ELR (cell line): ENCODE data around the gene VPS35L.

Experiments used
- DNase-seq: peaks from one replicate; pipeline ENCODE4 v3.0.0-alpha.2; 2015; ENCODE audit warnings: low read depth

VPS35L gene, protein sequence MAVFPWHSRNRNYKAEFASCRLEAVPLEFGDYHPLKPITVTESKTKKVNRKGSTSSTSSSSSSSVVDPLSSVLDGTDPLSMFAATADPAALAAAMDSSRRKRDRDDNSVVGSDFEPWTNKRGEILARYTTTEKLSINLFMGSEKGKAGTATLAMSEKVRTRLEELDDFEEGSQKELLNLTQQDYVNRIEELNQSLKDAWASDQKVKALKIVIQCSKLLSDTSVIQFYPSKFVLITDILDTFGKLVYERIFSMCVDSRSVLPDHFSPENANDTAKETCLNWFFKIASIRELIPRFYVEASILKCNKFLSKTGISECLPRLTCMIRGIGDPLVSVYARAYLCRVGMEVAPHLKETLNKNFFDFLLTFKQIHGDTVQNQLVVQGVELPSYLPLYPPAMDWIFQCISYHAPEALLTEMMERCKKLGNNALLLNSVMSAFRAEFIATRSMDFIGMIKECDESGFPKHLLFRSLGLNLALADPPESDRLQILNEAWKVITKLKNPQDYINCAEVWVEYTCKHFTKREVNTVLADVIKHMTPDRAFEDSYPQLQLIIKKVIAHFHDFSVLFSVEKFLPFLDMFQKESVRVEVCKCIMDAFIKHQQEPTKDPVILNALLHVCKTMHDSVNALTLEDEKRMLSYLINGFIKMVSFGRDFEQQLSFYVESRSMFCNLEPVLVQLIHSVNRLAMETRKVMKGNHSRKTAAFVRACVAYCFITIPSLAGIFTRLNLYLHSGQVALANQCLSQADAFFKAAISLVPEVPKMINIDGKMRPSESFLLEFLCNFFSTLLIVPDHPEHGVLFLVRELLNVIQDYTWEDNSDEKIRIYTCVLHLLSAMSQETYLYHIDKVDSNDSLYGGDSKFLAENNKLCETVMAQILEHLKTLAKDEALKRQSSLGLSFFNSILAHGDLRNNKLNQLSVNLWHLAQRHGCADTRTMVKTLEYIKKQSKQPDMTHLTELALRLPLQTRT

DNA sequence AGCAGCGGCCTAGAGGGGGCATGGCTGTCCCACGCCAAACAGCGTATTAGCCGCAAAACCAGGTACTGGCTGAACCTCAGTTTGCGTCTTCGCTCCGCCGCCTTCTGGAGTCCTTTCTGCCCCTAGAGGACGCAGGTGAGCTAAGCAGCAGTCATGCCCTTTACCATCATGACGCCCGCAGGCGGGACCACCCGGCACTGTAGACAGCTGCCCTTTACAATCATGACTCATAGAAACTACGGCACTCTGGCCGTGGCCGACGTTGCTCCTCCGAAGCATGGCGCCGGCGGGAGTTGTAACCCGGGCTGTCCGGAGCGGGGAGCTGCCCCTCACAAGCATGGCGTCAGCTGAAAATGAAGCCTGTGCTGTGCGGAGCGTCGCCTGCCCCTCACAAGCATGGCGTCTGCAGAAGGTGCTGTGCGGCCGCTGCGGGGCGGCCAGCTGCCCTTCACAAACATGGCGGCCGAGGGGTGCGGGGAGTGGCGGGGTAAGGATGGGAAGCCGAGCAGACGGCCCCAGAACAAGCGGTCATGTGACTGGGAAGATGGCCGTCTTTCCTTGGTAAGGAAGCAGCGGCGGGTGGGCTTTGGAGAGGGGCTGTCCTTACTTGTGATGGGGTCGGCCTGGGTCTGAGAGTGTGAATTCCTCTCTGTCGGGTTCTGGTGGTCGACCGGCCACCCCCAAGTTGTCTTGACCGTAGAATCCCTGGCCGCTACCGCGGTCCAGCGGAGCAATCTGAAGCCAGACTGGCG, at the start of gene VPS35L:
VPS35L (plus strand) TSS at position 518 of the 752 bp plus-strand sequence; CDS start at position 545, 27 bp downstream.
- DNase-seq = peak; percentile 97

GRCh38 chr16:19506965-19507364, 48.5 kb upstream of the VPS35L start:
- DNase-seq = no peak

GRCh38 chr16:19507867-19508266, 47.6 kb upstream of the VPS35L start:
- no peak for DNase-seq

GRCh38 chr16:19512297-19512696, 43.2 kb upstream of the VPS35L start:
- DNase-seq = no peak

- DNase-seq = no peak
Observed at GRCh38 chr16:19513377-19514053, 42.0 kb upstream of the VPS35L start.

- DNase-seq = peak; percentile 39
Observed at GRCh38 chr16:19515757-19516156, 39.7 kb upstream of the VPS35L start.

DNA sequence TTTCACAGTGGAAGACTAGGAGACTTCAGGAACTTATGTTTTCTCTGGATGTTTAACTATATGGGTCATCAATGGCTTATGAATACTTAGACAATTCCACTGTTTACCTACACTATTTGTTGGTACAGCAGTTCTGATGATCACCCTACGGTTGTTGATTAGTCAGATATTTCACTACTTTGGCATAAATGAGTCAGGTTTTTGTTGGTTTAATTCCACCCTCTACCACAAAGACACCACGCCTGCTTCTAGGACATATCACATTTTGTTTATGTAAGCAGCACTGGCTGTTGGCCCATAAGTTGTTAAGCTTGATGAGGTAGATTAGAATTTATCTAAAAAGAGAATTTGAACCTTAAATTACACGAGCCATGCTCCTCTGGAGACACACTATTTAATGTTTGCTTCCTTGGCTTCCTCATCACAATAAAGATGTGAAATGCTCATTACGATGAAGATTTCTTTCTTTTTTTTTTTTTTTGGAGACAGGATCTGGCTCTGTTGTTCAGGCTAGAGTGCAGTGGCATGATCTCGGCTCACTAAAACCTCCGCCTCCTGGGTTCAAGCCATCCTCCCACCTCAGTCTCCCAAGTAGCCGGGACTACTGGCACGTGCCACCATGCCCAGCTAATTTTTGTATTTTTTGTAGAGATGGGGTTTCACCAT, 37.9 kb upstream of the VPS35L start:
- DNase-seq = peak; percentile 78

GRCh38 chr16:19518388-19518787, 37.1 kb upstream of the VPS35L start:
- no peak for DNase-seq

DNA sequence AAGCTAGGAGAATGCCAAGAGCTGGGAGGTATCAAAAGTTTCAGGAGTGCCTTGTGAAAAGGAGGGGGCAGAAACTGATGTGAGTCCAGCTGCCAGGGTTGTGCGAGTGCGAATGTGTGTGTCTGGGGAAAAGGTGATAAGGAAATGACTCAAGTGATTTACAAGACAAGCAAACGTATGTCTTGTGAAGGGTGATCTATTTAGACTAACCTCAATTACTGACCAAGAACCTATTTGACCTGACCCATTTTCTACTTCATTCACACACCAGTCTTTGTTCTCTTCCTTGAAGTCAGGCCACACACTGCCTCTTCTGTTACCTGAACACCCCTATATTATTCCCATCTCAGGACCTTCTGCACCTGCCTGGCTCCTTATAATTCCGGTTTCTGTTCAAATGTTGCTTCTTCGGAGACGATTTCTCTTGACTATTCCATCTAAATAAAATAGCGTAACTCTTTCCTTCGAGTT, 34.6 kb upstream of the VPS35L start:
- peak; percentile 46 for DNase-seq

DNA sequence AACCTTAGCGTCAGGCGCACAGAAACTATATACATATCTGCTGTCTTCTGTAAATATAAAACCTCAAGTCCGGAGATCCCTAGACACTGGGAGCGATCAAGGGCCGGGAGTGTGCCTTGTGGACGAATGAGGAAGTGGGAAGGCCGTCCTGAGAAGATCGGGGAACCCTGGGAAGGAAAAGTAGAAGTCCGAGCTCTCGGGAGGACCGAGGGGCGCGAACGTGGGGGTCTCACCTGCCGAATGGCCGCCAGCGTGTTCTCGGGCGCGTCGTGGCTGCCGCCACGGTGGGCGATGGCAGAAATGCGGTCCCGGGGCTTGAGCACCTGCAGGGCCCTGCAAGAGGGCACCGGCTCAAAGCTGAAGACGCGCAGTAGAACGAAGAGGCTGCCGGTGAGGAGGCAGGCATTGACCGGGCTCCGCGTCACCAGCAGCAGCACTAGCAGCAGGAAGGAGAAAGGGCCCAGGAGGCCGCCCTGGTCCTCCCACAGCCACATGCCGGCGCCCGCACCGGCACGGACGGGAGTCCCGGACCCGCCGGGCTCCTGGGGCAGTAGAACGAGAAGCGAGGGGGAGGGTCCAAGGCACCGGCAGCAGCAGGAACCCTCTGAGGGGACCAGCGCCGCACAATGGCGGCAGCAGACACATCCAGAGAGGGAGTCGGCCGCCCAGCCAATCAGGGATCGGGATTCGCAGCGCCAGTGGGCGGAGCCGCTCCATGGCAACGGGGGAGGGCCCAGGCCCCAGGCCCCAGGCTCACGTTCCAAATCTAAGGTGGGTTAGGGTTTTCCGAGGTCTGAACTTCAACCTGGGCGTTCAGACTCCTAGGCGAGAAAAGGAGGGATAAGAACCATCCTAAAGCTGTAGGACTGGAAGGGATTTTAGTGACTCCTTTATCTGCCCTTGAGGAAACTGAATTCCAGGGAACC, 33.8 kb upstream of the VPS35L start, which contains the start of gene GDE1:
GDE1 (minus strand) TSS at position 628 of the 926 bp plus-strand sequence; CDS start at position 494, 134 bp downstream.
- peak; percentile 89 for DNase-seq

- no peak for DNase-seq
Observed at GRCh38 chr16:19522397-19522732, 33.1 kb upstream of the VPS35L start.

DNA sequence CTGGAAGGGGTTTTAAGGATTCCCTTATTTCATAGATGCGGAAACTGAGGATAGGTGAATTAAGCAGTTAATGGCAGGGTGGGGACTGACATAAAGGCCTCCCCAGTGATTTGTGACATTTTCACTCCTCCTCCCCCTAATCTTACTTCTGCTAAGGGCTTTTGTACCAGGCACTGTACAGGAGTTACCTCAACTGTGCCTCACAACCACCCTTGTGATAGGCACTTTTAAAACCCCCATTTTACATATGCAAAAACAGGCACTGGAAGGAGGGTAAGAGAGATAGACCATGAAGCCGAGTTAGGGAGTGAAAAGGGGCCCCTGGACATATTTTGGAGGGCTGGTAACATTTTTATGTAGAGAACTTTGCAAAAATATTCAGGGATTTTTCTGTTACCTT, 32.7 kb upstream of the VPS35L start:
- no peak for DNase-seq

DNA sequence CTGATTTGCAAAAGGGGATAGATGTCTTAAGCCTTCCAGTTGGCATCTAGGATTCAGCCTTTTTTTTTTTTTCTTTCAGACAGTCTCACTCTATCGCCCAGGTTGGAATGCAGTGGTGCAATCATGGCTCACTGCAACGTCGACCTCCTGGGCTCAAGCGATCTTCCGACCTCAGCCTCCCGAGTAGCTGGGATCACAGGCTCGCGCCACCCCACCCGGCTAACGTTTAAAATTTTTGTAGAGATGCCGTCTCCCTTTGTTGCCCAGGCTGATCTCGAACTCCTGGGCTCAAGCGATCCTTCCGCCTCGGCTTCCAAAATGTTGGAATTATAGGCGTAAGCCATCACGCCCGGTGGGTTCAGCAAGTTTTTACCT, 32.3 kb upstream of the VPS35L start:
- DNase-seq = no peak

GRCh38 chr16:19523559-19524355, 31.7 kb upstream of the VPS35L start, which contains the start of gene CCP110:
CCP110 (plus strand) TSS chr16:19523942; CDS start chr16:19527882, 3,940 bp downstream.
- peak; percentile 96 for DNase-seq

GRCh38 chr16:19524356-19524615, 31.2 kb upstream of the VPS35L start:
- DNase-seq = peak; percentile 12

DNA sequence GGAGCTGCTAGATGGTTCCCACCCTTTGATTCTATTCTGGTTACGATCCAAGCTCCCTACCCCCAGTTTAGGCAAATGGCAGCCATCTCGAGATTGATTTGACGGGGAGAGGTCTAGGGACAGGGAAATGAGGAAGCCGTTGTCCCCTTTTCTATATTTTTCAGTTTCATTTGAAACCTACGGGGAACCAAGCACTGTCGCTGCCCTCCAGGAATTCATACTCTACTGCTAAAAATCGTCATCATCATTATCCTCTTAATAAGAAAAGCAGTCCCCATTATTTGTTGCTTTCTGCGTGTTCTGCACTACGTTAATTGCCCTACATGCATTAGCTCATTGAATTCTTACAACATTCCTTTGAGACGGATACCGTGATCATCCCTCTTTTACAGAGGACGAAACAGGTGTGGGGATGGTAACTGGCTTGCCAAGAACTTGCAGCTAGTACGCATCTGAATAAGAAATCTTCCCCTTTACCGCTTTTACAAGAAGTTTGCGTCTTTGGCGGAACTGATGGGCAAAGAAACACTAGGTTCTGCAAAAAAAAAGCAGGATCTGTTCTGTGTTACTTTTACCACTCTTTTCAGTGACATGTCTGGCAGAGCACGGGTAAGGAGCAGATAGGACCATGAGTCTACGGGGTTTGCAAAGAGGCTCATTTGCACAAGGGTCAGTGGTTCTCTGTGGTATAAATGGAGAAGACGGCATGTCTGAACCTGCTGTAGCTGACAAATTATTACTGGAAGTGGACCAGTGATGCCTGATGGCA, 30.7 kb upstream of the VPS35L start:
- peak; percentile 28 for DNase-seq

DNA sequence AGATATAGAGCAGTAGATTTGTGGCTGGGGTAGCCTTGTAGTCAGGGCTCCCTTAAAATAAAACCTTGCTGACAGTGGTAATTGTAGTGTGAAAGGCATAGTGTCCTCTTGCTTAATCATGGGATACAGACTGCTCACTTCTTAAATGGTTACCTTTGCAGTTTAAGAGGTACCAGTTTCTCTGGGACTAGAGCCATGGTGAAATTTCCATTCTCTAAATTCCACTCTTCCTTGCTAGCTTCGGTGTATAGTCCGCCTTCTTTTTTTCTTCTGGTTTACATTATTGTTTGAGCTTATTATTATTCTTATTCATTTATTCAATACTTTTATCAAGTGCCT, 30.1 kb upstream of the VPS35L start:
- no peak for DNase-seq

DNA sequence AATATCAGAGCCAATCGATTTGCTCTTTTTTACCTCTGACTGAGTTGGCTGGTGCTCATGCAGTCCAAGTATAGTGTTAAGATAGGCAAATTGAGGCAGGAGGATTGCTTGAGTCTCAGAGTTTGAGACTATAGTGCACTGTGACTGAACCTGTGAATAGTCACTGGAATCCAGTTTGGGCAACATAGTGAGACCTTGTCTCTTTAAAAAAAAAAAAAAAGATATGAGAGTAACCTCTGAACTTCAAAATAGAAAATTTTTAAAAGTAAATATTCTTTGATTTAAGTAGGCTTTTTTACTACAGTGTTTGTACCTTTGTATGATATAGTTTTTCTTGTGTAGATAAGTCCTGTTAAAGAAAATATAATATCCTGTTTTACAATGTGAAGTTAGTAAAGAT, 28.3 kb upstream of the VPS35L start:
- DNase-seq = no peak
